ENCODE results near the gene ADAMTSL1.

GRCh38 chr9:18504707-18505106, 30.8 kb downstream of the ADAMTSL1 start:
- no peak for TF ChIP-seq CTCF (IDR thresholded peaks at IDR 0.05)
- TF ChIP-seq POLR2A (IDR thresholded peaks at IDR 0.05): no peak
- TF ChIP-seq EP300 (IDR thresholded peaks at IDR 0.05): no peak
